Mucosa of stomach (tissue), 1 donor: ENCODE data around the gene WNT2B.

Source experiments
- H3K27me3 ChIP-seq: one replicate; pipeline ENCODE4 v1.7.0; 2013; ENCODE audit warnings: mild to moderate bottlenecking, low read length; ENCODE audit not compliant: control insufficient read depth, insufficient read depth
- H3K36me3 ChIP-seq: one replicate; pipeline ENCODE4 v1.7.0; 2013; ENCODE audit warnings: low read length; ENCODE audit not compliant: control insufficient read depth, insufficient read depth
- H3K4me1 ChIP-seq: one replicate; pipeline ENCODE4 v1.7.0; 2013; ENCODE audit warnings: mild to moderate bottlenecking, low read length; ENCODE audit not compliant: control insufficient read depth, insufficient read depth
- H3K4me3 ChIP-seq: one replicate; pipeline ENCODE4 v1.7.0; 2013; ENCODE audit warnings: low read length
- H3K9ac ChIP-seq: one replicate; pipeline ENCODE4 v1.7.0; 2013; ENCODE audit warnings: mild to moderate bottlenecking, low read length, moderate library complexity
- H3K9me3 ChIP-seq: one replicate; pipeline ENCODE4 v1.7.0; 2013; ENCODE audit warnings: mild to moderate bottlenecking, low read length, moderate library complexity; ENCODE audit not compliant: control insufficient read depth
- donor health status: Pancreatic carcinoma.

WNT2B gene

GRCh38 chr1:112517231-112517630 is 8.5 kb downstream of the WNT2B start:
- H3K9me3 ChIP-seq: no peaks in the 10 kb centered on the region
- no peak overlapping the region for H3K4me3 ChIP-seq
- no peak overlapping the region for H3K9ac ChIP-seq
- H3K36me3 ChIP-seq: no peaks in the 10 kb centered on the region
- peaks cover under 1% of the 10 kb centered on the region for H3K27me3 ChIP-seq
- H3K4me1 ChIP-seq: peaks cover 11% of the 10 kb centered on the region

- Histone ChIP-seq H3K27me3 (no peaks in the 10 kb centered on the region), H3K9ac (no peak overlapping the region), H3K4me1 (peaks cover 11% of the 10 kb centered on the region), H3K36me3 (no peaks in the 10 kb centered on the region), H3K9me3 (no peaks in the 10 kb centered on the region), H3K4me3 (no peak overlapping the region)
These were observed 8.9 kb downstream of the WNT2B start for GRCh38 chr1:112517646-112518045.

- H3K36me3 ChIP-seq: no peaks in the 10 kb centered on the region
- no peak overlapping the region for H3K4me3 ChIP-seq
- no peaks in the 10 kb centered on the region for H3K9me3 ChIP-seq
- H3K9ac ChIP-seq: no peak overlapping the region
- no peaks in the 10 kb centered on the region for H3K27me3 ChIP-seq
- H3K4me1 ChIP-seq: peaks cover 11% of the 10 kb centered on the region
These were observed 9.4 kb downstream of the WNT2B start for GRCh38 chr1:112518186-112518585.

GRCh38 chr1:112520166-112520565 is 11.4 kb downstream of the WNT2B start:
- Histone ChIP-seq H3K9ac (no peak overlapping the region), H3K9me3 (no peaks in the 10 kb centered on the region), H3K36me3 (no peaks in the 10 kb centered on the region), H3K4me3 (no peak overlapping the region), H3K4me1 (peaks cover 6% of the 10 kb centered on the region), H3K27me3 (no peaks in the 10 kb centered on the region)

GRCh38 chr1:112522621-112523020 is 13.9 kb downstream of the WNT2B start:
- Histone ChIP-seq H3K9me3 (no peaks in the 10 kb centered on the region), H3K9ac (no peak overlapping the region), H3K4me3 (no peak overlapping the region), H3K4me1 (no peaks in the 10 kb centered on the region), H3K27me3 (no peaks in the 10 kb centered on the region), H3K36me3 (no peaks in the 10 kb centered on the region)

- Histone ChIP-seq H3K27me3 (no peaks in the 10 kb centered on the region), H3K4me1 (no peaks in the 10 kb centered on the region), H3K9me3 (no peaks in the 10 kb centered on the region), H3K9ac (no peak overlapping the region), H3K36me3 (no peaks in the 10 kb centered on the region), H3K4me3 (no peak overlapping the region)
These were observed 15.5 kb downstream of the WNT2B start for GRCh38 chr1:112524251-112524650.

GRCh38 chr1:112524986-112525385 is 16.2 kb downstream of the WNT2B start:
- Histone ChIP-seq H3K36me3 (no peaks in the 10 kb centered on the region), H3K27me3 (no peaks in the 10 kb centered on the region), H3K4me3 (no peak overlapping the region), H3K9ac (no peak overlapping the region), H3K9me3 (no peaks in the 10 kb centered on the region), H3K4me1 (no peaks in the 10 kb centered on the region)

GRCh38 chr1:112527266-112528010 is 18.7 kb downstream of the WNT2B start:
- H3K9ac ChIP-seq: no peak overlapping the region
- no peak overlapping the region for H3K4me3 ChIP-seq
- no peaks in the 10 kb centered on the region for H3K4me1 ChIP-seq
- no peaks in the 10 kb centered on the region for H3K27me3 ChIP-seq
- H3K9me3 ChIP-seq: no peaks in the 10 kb centered on the region
- no peaks in the 10 kb centered on the region for H3K36me3 ChIP-seq

- H3K36me3 ChIP-seq: no peaks in the 10 kb centered on the region
These were observed 19.3 kb downstream of the WNT2B start for GRCh38 chr1:112528076-112528475.

GRCh38 chr1:112529301-112529700 is 20.5 kb downstream of the WNT2B start:
- no peaks in the 10 kb centered on the region for H3K27me3 ChIP-seq
- H3K4me3 ChIP-seq: no peak overlapping the region
- H3K4me1 ChIP-seq: no peaks in the 10 kb centered on the region
- no peaks in the 10 kb centered on the region for H3K36me3 ChIP-seq
- H3K9ac ChIP-seq: no peak overlapping the region
- no peaks in the 10 kb centered on the region for H3K9me3 ChIP-seq

More at GRCh38 chr1:112528076-112528475, 19.3 kb downstream of the WNT2B start:
- H3K4me3 ChIP-seq: no peak overlapping the region
- no peaks in the 10 kb centered on the region for H3K27me3 ChIP-seq
- H3K9me3 ChIP-seq: no peaks in the 10 kb centered on the region
- H3K4me1 ChIP-seq: no peaks in the 10 kb centered on the region
- H3K9ac ChIP-seq: no peak overlapping the region

- no peaks in the 10 kb centered on the region for H3K36me3 ChIP-seq
- H3K27me3 ChIP-seq: no peaks in the 10 kb centered on the region
- no peaks in the 10 kb centered on the region for H3K4me1 ChIP-seq
- no peak overlapping the region for H3K9ac ChIP-seq
- no peak overlapping the region for H3K4me3 ChIP-seq
- no peaks in the 10 kb centered on the region for H3K9me3 ChIP-seq
These were observed 22.1 kb downstream of the WNT2B start for GRCh38 chr1:112530832-112531231.

- Histone ChIP-seq H3K4me1 (no peaks in the 10 kb centered on the region), H3K9me3 (no peaks in the 10 kb centered on the region), H3K36me3 (no peaks in the 10 kb centered on the region), H3K9ac (no peak overlapping the region), H3K27me3 (no peaks in the 10 kb centered on the region), H3K4me3 (no peak overlapping the region)
These were observed 23.3 kb downstream of the WNT2B start for GRCh38 chr1:112532064-112532463.

- Histone ChIP-seq H3K9ac (no peak overlapping the region), H3K4me1 (no peaks in the 10 kb centered on the region)
These were observed 24.3 kb downstream of the WNT2B start for GRCh38 chr1:112533029-112533428.

More at GRCh38 chr1:112533029-112533428, 24.3 kb downstream of the WNT2B start:
- no peak overlapping the region for H3K4me3 ChIP-seq
- no peaks in the 10 kb centered on the region for H3K36me3 ChIP-seq
- H3K27me3 ChIP-seq: no peaks in the 10 kb centered on the region
- H3K9me3 ChIP-seq: no peaks in the 10 kb centered on the region
